ENCODE results near the gene TBC1D30. TPM values are rescaled to one million over a fixed set of nuclear protein-coding genes. Genes with fewer than 3 reads are reported as not detected.

The TBC1D30 gene
- total RNA-seq, 1 experiment from 2014 or later = 3.6 TPM

DNA sequence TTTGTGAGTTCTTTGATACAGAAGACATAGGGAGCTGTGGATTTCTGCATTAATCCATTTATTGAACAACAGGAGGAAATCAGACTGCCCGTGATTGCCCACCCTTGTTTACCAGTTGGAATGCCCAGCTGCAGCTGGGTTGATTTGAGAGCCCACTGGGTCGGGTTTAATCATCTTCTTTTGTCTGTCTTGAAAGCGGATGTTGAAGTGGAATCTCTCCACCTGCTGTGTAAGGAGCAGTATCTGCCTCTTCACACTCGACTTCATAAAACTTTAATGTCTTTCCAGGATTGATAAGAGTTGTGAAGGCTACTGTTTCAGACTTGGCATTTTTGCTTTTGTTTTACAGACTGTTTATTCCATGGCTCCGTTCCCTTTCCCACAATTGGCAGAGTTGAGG is 39.9 kb downstream of the TBC1D30 start:
- Mint-ChIP-seq H3K4me1 (peaks cover 20% of the 10 kb centered on the region), H3K9me3 (no peaks in the 10 kb centered on the region), H3K27me3 (ENCODE audit: low read depth) (peaks cover 12% of the 10 kb centered on the region), H3K27ac (no peak overlapping the region), H3K36me3 (no peaks in the 10 kb centered on the region), H3K4me3 (no peak overlapping the region)
- ATAC-seq (no peak; the same call in none of the 2 replicates), DNase-seq (ENCODE audit: low spot score) (no peak)
- ChIA-PET POLR2A (no interaction called here), CTCF (interaction anchor here (3.0 kb wide), 1 partner anchor 63 kb away, joined by 15 read pairs; no protein-coding TSS in a partner anchor)
- TF ChIP-seq SP1 (CRISPR knock-in tag; conservative IDR thresholded peaks at IDR 0.05) = no peak
- no peak for TF ChIP-seq E2F4 (CRISPR knock-in tag; IDR thresholded peaks at IDR 0.05; ENCODE audit: borderline replicate concordance, low read depth)
- TF ChIP-seq NR2C2 (CRISPR knock-in tag; IDR thresholded peaks at IDR 0.05) = no peak
- no peak for TF ChIP-seq TEAD4 (CRISPR knock-in tag; IDR thresholded peaks at IDR 0.05)
- no peak for TF ChIP-seq ATF1 (CRISPR knock-in tag; IDR thresholded peaks at IDR 0.05)
- no peak for TF ChIP-seq ETV6 (CRISPR knock-in tag; IDR thresholded peaks at IDR 0.05)
- TF ChIP-seq CBFB (CRISPR knock-in tag; IDR thresholded peaks at IDR 0.05; ENCODE audit: low read depth) = no peak
- no peak for TF ChIP-seq GRHL2 (CRISPR knock-in tag; IDR thresholded peaks at IDR 0.05; ENCODE audit: insufficient replicate concordance, severe bottlenecking)
- TF ChIP-seq, protein P1, sequence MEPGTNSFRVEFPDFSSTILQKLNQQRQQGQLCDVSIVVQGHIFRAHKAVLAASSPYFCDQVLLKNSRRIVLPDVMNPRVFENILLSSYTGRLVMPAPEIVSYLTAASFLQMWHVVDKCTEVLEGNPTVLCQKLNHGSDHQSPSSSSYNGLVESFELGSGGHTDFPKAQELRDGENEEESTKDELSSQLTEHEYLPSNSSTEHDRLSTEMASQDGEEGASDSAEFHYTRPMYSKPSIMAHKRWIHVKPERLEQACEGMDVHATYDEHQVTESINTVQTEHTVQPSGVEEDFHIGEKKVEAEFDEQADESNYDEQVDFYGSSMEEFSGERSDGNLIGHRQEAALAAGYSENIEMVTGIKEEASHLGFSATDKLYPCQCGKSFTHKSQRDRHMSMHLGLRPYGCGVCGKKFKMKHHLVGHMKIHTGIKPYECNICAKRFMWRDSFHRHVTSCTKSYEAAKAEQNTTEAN (CRISPR knock-in tag; IDR thresholded peaks at IDR 0.05) = no peak
- TF ChIP-seq, protein P2, sequence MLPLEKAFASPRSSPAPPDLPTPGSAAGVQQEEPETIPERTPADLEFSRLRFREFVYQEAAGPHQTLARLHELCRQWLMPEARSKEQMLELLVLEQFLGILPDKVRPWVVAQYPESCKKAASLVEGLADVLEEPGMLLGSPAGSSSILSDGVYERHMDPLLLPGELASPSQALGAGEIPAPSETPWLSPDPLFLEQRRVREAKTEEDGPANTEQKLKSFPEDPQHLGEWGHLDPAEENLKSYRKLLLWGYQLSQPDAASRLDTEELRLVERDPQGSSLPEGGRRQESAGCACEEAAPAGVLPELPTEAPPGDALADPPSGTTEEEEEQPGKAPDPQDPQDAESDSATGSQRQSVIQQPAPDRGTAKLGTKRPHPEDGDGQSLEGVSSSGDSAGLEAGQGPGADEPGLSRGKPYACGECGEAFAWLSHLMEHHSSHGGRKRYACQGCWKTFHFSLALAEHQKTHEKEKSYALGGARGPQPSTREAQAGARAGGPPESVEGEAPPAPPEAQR (CRISPR knock-in tag; IDR thresholded peaks at IDR 0.05) = no peak
- TF ChIP-seq, protein P3, sequence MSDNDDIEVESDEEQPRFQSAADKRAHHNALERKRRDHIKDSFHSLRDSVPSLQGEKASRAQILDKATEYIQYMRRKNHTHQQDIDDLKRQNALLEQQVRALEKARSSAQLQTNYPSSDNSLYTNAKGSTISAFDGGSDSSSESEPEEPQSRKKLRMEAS (CRISPR knock-in tag; IDR thresholded peaks at IDR 0.05) = no peak
- no peak for TF ChIP-seq OVOL2 (CRISPR knock-in tag; IDR thresholded peaks at IDR 0.05; ENCODE audit: borderline replicate concordance)
- TF ChIP-seq AFF4 (CRISPR knock-in tag; IDR thresholded peaks at IDR 0.05; ENCODE audit: borderline replicate concordance) = no peak
- no peak for TF ChIP-seq NR1H2 (CRISPR knock-in tag; IDR thresholded peaks at IDR 0.05)
- TF ChIP-seq SMAD4 (CRISPR knock-in tag; IDR thresholded peaks at IDR 0.05) = no peak
- TF ChIP-seq JAZF1 (CRISPR knock-in tag; IDR thresholded peaks at IDR 0.05) = no peak
- no peak for TF ChIP-seq TCF7 (CRISPR knock-in tag; IDR thresholded peaks at IDR 0.05; ENCODE audit: low read depth)
- TF ChIP-seq CREB1 (CRISPR knock-in tag; IDR thresholded peaks at IDR 0.05) = no peak
- TF ChIP-seq ZNF232 (CRISPR knock-in tag; IDR thresholded peaks at IDR 0.05) = no peak

DNA sequence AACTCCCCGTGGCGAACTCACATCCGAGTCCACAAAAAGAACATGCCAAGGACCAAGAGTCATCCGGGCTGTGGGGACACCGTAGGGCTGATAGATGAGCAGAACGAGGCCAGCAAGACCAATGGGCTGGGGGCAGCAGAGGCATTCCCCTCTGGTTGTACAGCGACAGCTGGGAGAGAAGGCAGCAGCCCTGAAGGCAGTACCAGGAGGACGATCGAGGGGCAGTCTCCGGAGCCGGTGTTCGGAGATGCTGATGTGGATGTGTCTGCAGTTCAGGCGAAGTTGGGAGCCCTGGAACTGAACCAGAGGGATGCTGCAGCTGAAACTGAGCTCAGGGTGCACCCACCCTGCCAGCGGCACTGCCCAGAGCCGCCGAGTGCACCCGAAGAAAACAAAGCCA is 50.7 kb downstream of the TBC1D30 start:
- H3K9me3 Mint-ChIP-seq = no peaks in the 10 kb centered on the region
- no peak overlapping the region for H3K27ac Mint-ChIP-seq
- peaks cover 5% of the 10 kb centered on the region; the same call in 1 of the 2 replicates for H3K27me3 Mint-ChIP-seq (ENCODE audit: low read depth)
- ChIA-PET POLR2A (no interaction called here), CTCF (interaction anchor here (1.2 to 2.1 kb wide), 3 partner anchors 9 to 79 kb away, joined by 4 to 18 read pairs (median 6); no protein-coding TSS in a partner anchor)
- TF ChIP-seq KAT7 (CRISPR knock-in tag; IDR thresholded peaks at IDR 0.05; ENCODE audit: borderline replicate concordance) = no peak
- no peak for TF ChIP-seq CTCF (IDR thresholded peaks at IDR 0.05)
- no peak for TF ChIP-seq ESRRA (CRISPR knock-in tag; IDR thresholded peaks at IDR 0.05; ENCODE audit: borderline replicate concordance)
- no peak for TF ChIP-seq FOXJ3 (CRISPR knock-in tag; IDR thresholded peaks at IDR 0.05; ENCODE audit: borderline replicate concordance)
- no peak for TF ChIP-seq ZNF263 (CRISPR knock-in tag; IDR thresholded peaks at IDR 0.05; ENCODE audit: low read depth)
- no peak for TF ChIP-seq ZBTB21 (CRISPR knock-in tag; IDR thresholded peaks at IDR 0.05; ENCODE audit: borderline replicate concordance)
- TF ChIP-seq CBFB (CRISPR knock-in tag; IDR thresholded peaks at IDR 0.05; ENCODE audit: low read depth) = no peak
- TF ChIP-seq MLX (CRISPR knock-in tag; IDR thresholded peaks at IDR 0.05) = no peak
- H3K4me1 Mint-ChIP-seq = no peaks in the 10 kb centered on the region; the same call in 1 of the 2 replicates
- H3K4me3 Mint-ChIP-seq = no peak overlapping the region
- no peaks in the 10 kb centered on the region for H3K36me3 Mint-ChIP-seq
- ATAC-seq = no peak
- DNase-seq (ENCODE audit: low spot score) = no peak

All from WTC11 (cell line).